H1 (cell line): ENCODE measurements around the gene SURF2. TPM values are rescaled to one million over a fixed set of nuclear protein-coding genes. Genes with fewer than 3 reads are reported as not detected.

Experiments
- CTCF ChIA-PET: fragments of 300-600 bp; sonication (Branson Sonifier 250); formaldehyde crosslinking; loops from one replicate; lab custom pipeline; 2021; ENCODE audit not compliant: partially characterized antibody; lab: Charles Lee
- POLR2A ChIA-PET: fragments of 300-600 bp; sonication (Branson Sonifier 250); formaldehyde crosslinking; loops from one replicate; lab custom pipeline; 2021; ENCODE audit warnings: inconsistent platforms; ENCODE audit not compliant: partially characterized antibody; lab: Charles Lee
- DNase-seq, 2 experiments: peaks; one replicate each; pipeline versions ENCODE4 v3.0.0 to v3.0.0-alpha.2; 2010 to 2022; ENCODE audit warnings: low spot score in 2 of 2, low read depth in 1 of 2, mixed read lengths in 1 of 2
- FAIRE-seq: peaks from 2 replicates; lab custom pipeline; 2011; peaks lifted over from hg19 to GRCh38; lab: Jason Lieb, UNC
- H2AFZ ChIP-seq: 2 replicates; pipeline ENCODE4 v1.8.1; 2012; ENCODE audit warnings: low read length, inconsistent platforms
- H2AK5ac ChIP-seq: 2 replicates; pipeline ENCODE4 v1.6.1; 2013; ENCODE audit warnings: low read depth, low read length
- H2BK120ac ChIP-seq: replicated peaks from 2 replicates; pipeline ENCODE3; 2013; ENCODE audit warnings: low read depth, low read length, inconsistent platforms
- H2BK12ac ChIP-seq: 2 replicates; pipeline ENCODE4 v1.6.1; 2013; ENCODE audit warnings: low read depth, low read length
- H2BK15ac ChIP-seq: 2 replicates; pipeline ENCODE4 v1.6.1; 2013; ENCODE audit warnings: low read length
- H2BK20ac ChIP-seq: 2 replicates; pipeline ENCODE4 v1.6.1; 2013; ENCODE audit warnings: low read length
- H2BK5ac ChIP-seq: 2 replicates; pipeline ENCODE4 v1.6.1; 2013; ENCODE audit warnings: low read depth, low read length
- H3K14ac ChIP-seq: 2 replicates; pipeline ENCODE4 v1.6.1; 2013; ENCODE audit warnings: inconsistent platforms; ENCODE audit not compliant: insufficient read length
- H3K18ac ChIP-seq: 2 replicates; pipeline ENCODE4 v1.6.1; 2013; ENCODE audit warnings: low read length; ENCODE audit errors: extremely low read depth
- H3K23ac ChIP-seq: 2 replicates; pipeline ENCODE4 v1.6.1; 2013; ENCODE audit warnings: inconsistent platforms; ENCODE audit not compliant: insufficient read length
- H3K23me2 ChIP-seq: 2 replicates; pipeline ENCODE4 v1.6.1; 2013; ENCODE audit warnings: low read depth, low read length
- H3K27ac ChIP-seq: 2 replicates; pipeline ENCODE4 v1.6.1; 2011; ENCODE audit warnings: low read depth, low read length, inconsistent platforms
- H3K27me3 ChIP-seq, 4 experiments: replicated peaks in 1 of 4; 1 replicate in 1 of 4; 2 replicates in 3 of 4; pipeline versions ENCODE4 v1.6.1 to v1.8.1; 2011 to 2013; ENCODE audit warnings: low read length in 3 of 4, mild to moderate bottlenecking in 3 of 4, inconsistent platforms in 2 of 4, mixed read lengths in 2 of 4, moderate library complexity in 1 of 4; ENCODE audit not compliant: control insufficient read depth in 3 of 4, insufficient read depth in 3 of 4; ENCODE audit errors: extremely low read depth in 1 of 4
- H3K36me3 ChIP-seq, 4 experiments: 2 replicates each; pipeline versions ENCODE4 v1.6.1 to v1.8.1; 2011 to 2013; ENCODE audit warnings: mild to moderate bottlenecking in 4 of 4, low read length in 3 of 4, moderate library complexity in 2 of 4, control low read depth in 1 of 4, inconsistent platforms in 1 of 4; ENCODE audit not compliant: insufficient read depth in 4 of 4, control insufficient read depth in 2 of 4
- H3K4ac ChIP-seq: replicated peaks from 2 replicates; pipeline ENCODE3; 2013; ENCODE audit warnings: low read length, low read depth, mixed read lengths, inconsistent platforms; ENCODE audit not compliant: insufficient read length
- H3K4me1 ChIP-seq, 4 experiments: replicated peaks in 1 of 4; 1 replicate in 1 of 4; 2 replicates in 3 of 4; pipeline versions ENCODE4 v1.6.1 to v1.8.1; 2011 to 2013; ENCODE audit warnings: low read length in 3 of 4, inconsistent platforms in 2 of 4, mixed read lengths in 1 of 4; ENCODE audit not compliant: insufficient read depth in 4 of 4, control insufficient read depth in 3 of 4
- H3K4me2 ChIP-seq, 2 experiments: 2 replicates each; pipeline versions ENCODE4 v1.6.1 to v1.8.1; 2011 to 2013; ENCODE audit warnings: low read depth in 2 of 2, low read length in 2 of 2, control low read depth in 1 of 2, inconsistent platforms in 1 of 2, mild to moderate bottlenecking in 1 of 2; ENCODE audit not compliant: insufficient read depth in 1 of 2
- H3K4me3 ChIP-seq, 4 experiments: fragments of 200-600, 300-600 bp in 1 of 4; sonication (generic), shearing (Covaris generic), sonication (Bioruptor Twin) in 1 of 4; 2 replicates each; pipeline versions ENCODE4 v1.5.1 to v1.8.1; 2011 to 2016; ENCODE audit warnings: low read length in 4 of 4, low read depth in 3 of 4, control low read depth in 2 of 4, inconsistent platforms in 2 of 4, mild to moderate bottlenecking in 2 of 4, mixed read lengths in 1 of 4, moderate library complexity in 1 of 4; ENCODE audit not compliant: insufficient read depth in 2 of 4; ENCODE audit errors: extremely low read depth in 1 of 4
- H3K56ac ChIP-seq: replicated peaks from 2 replicates; pipeline ENCODE3; 2013; ENCODE audit warnings: low read depth, mild to moderate bottlenecking, mixed read lengths, low read length, inconsistent platforms; ENCODE audit not compliant: insufficient read length
- H3K79me1 ChIP-seq: 2 replicates; pipeline ENCODE4 v1.6.1; 2013; ENCODE audit warnings: low read depth, low read length, control low read depth
- H3K79me2 ChIP-seq, 2 experiments: 2 replicates each; pipeline versions ENCODE4 v1.6.1 to v1.8.1; 2012 to 2013; ENCODE audit warnings: low read length in 2 of 2, mild to moderate bottlenecking in 2 of 2, inconsistent platforms in 1 of 2; ENCODE audit not compliant: insufficient read depth in 2 of 2, control insufficient read depth in 1 of 2
- H3K9ac ChIP-seq, 4 experiments: replicated peaks in 1 of 4; 1 replicate in 1 of 4; 2 replicates in 3 of 4; pipeline versions ENCODE4 v1.6.1 to v1.8.1; 2011 to 2013; ENCODE audit warnings: low read depth in 3 of 4, low read length in 3 of 4, control low read depth in 2 of 4, mild to moderate bottlenecking in 2 of 4, moderate library complexity in 2 of 4, inconsistent platforms in 1 of 4; ENCODE audit errors: extremely low read depth in 1 of 4
- H3K9me3 ChIP-seq, 2 experiments: 2 replicates each; pipeline versions ENCODE4 v1.6.1 to v1.8.1; 2012 to 2013; ENCODE audit warnings: mild to moderate bottlenecking in 2 of 2, moderate library complexity in 2 of 2, control low read depth in 1 of 2, inconsistent platforms in 1 of 2, low read depth in 1 of 2, low read length in 1 of 2, mixed read lengths in 1 of 2; ENCODE audit not compliant: insufficient read depth in 2 of 2
- H4K20me1 ChIP-seq, 2 experiments: replicated peaks in 1 of 2; 2 replicates each; pipeline versions ENCODE3 to v1.8.1; 2011 to 2013; ENCODE audit warnings: inconsistent platforms in 2 of 2, low read length in 2 of 2, mild to moderate bottlenecking in 1 of 2; ENCODE audit not compliant: insufficient read depth in 2 of 2, control insufficient read depth in 1 of 2
- H4K5ac ChIP-seq: 2 replicates; pipeline ENCODE4 v1.6.1; 2013; ENCODE audit warnings: low read length, low read depth, mixed read lengths, inconsistent platforms; ENCODE audit not compliant: insufficient read length
- H4K8ac ChIP-seq: 2 replicates; pipeline ENCODE4 v1.8.0; 2013; ENCODE audit warnings: mild to moderate bottlenecking, moderate library complexity, low read length, inconsistent platforms; ENCODE audit not compliant: insufficient read depth; ENCODE audit errors: extremely low read depth
- H4K91ac ChIP-seq: replicated peaks from 2 replicates; pipeline ENCODE3; 2013; ENCODE audit warnings: low read length, mixed read lengths, inconsistent platforms; ENCODE audit not compliant: insufficient read length
- ATF2 ChIP-seq: IDR thresholded peaks from 2 replicates; pipeline ENCODE4 v1.6.1; 2012; ENCODE audit warnings: low read length, inconsistent platforms
- CREB1 ChIP-seq: IDR thresholded peaks from 2 replicates; pipeline ENCODE4 v1.6.1; 2012; ENCODE audit warnings: inconsistent platforms
- HDAC2 ChIP-seq, 2 experiments: fragments of 300-600 bp in 1 of 2; sonication (generic) in 1 of 2; IDR thresholded peaks; 2 replicates each; pipeline ENCODE4 v1.6.1; 2011 to 2012; ENCODE audit warnings: low read depth in 2 of 2, low read length in 2 of 2, mild to moderate bottlenecking in 2 of 2, moderate library complexity in 2 of 2, borderline replicate concordance in 1 of 2, inconsistent platforms in 1 of 2
- RNF2 ChIP-seq: fragments of 200-900, 300-1000 bp; sonication (generic); IDR thresholded peaks from 2 replicates; pipeline ENCODE4 v1.7.1; 2016; ENCODE audit warnings: borderline replicate concordance, low read depth, mild to moderate bottlenecking, antibody characterized with exemption, low read length; ENCODE audit not compliant: poor library complexity, severe bottlenecking; ENCODE audit errors: missing control alignments
- WGBS, 2 experiments: shearing (Covaris generic) in 1 of 2; methylation state at CpG; one replicate each; pipeline versions ENCODE4 v1.1.6 to v1.1.7; 2013 to 2015; ENCODE audit warnings: low lambda C conversion rate in 2 of 2, mixed read lengths in 2 of 2, inconsistent platforms in 1 of 2, low coverage in 1 of 2, missing lambda C conversion rate in 1 of 2; ENCODE audit not compliant: insufficient replicate concordance in 2 of 2, insufficient coverage in 1 of 2, insufficient read length in 1 of 2; ENCODE audit errors: extremely low coverage in 1 of 2, missing lambda C conversion rate in 1 of 2; 5-methylcytosine and 5-hydroxymethylcytosine counted together
- polyA plus RNA-seq, 7 experiments: library from polyadenylated mRNA; depleted of rRNA in 3 of 7; stranded (reverse) in 5 of 7; unstranded in 2 of 7; fragments of >200 nt in 5 of 7; fragments of 200-250 nt in 2 of 7; gene quantifications; 1 replicate in 5 of 7; 2 replicates in 1 of 7; 4 replicates in 1 of 7; pipeline versions ENCODE4 v1.2.1 to v1.2.3, GENCODE V29; 2011 to 2013; ENCODE audit warnings: missing spikeins in 2 of 7, mixed read lengths in 2 of 7
- total RNA-seq: library from RNA; stranded (reverse); fragmentation: NEBNext Ultra II Directional; extraction: Animal tissue kit (Norgen Biotek cat#: 25700); gene quantifications from 2 replicates; pipeline ENCODE4 v1.2.1, GENCODE V29; 2021

Gene SURF2
- total and polyA plus RNA-seq, 2 of the 8 experiments (the other 6 are each of a cell fraction or from before 2014, with no cell fraction given) = 36.6 to 37.7 TPM

GRCh38 chr9:133366435-133366834, 10.1 kb downstream of the SURF2 start:
- Histone ChIP-seq H2BK5ac (no peak overlapping the region), H3K14ac (no peak overlapping the region), H3K4ac (no peak overlapping the region), H3K9me3 (no peaks in the 10 kb centered on the region), H3K79me1 (peaks cover 32% of the 10 kb centered on the region), H4K8ac (no peak overlapping the region), H4K20me1 (peaks cover 40 to 55% of the 10 kb centered on the region in 2 experiments), H3K36me3 (peaks cover 13 to 56% (median 48%) of the 10 kb centered on the region in 4 experiments), H3K27ac (no peak overlapping the region), H3K4me1 (no peaks in the 10 kb centered on the region; a peak in 1 of 7 replicates), H2BK15ac (no peak overlapping the region), H3K56ac (no peak overlapping the region), H3K79me2 (peaks cover 8 to 50% of the 10 kb centered on the region in 2 experiments; a peak in 3 of 4 replicates), H3K18ac (no peak overlapping the region), H3K27me3 (no peaks in the 10 kb centered on the region), H2AFZ (no peak overlapping the region), H2AK5ac (no peak overlapping the region), H3K23me2 (no peaks in the 10 kb centered on the region), H4K5ac (no peak overlapping the region), H2BK120ac (no peak overlapping the region), H3K4me3 (no peak overlapping the region), H3K4me2 (no peak overlapping the region), H2BK20ac (no peak overlapping the region), H3K23ac (no peak overlapping the region), H4K91ac (no peak overlapping the region), H2BK12ac (no peak overlapping the region), H3K9ac (no peak overlapping the region)
- TF ChIP-seq HDAC2 (IDR thresholded peaks at IDR 0.05; ENCODE audit: borderline replicate concordance in 1 of 2, low read depth in 2 of 2, low read length in 2 of 2) (no peak), ATF2 (no peak), RNF2 (no peak), CREB1 (no peak)
- no peak for DNase-seq
- 91% methylated on average over 11 of the region's 11 CpGs; no CpG with 5 or more reads in 1 of the 2 experiments for WGBS, 2 experiments
- ChIA-PET CTCF (interaction anchor here (0.9 to 10.1 kb wide), 6 partner anchors 9 to 107 kb away, joined by 3 to 90 read pairs (median 3); partner anchors contain the start of genes SURF1 and SURF2), POLR2A (interaction anchor here (1.2 to 19.9 kb wide), 5 partner anchors 8 to 27 kb away, joined by 3 to 461 read pairs (median 6); partner anchors contain the start of genes MED22, RPL7A, STKLD1 and SURF1)
- FAIRE-seq = no peak
